ENCODE measurements around the gene RNF113A. TPM values are rescaled to one million over a fixed set of nuclear protein-coding genes. Genes with fewer than 3 reads are reported as not detected.
"Not testable (repeated sequence)": the region's sequence is repeated elsewhere in the genome, so short reads cannot be mapped to it uniquely, and the experiment has no call there.

The RNF113A gene
- total RNA-seq, 6 donors from 2014 or later: 3.1 to 15.2 (median 13.3) TPM

GRCh38 chrX:119852382-119853353 lies 18.9 kb downstream of the RNF113A start, which contains the start of gene UPF3B:
Gene UPF3B (minus strand): TSS chrX:119852963. CDS start chrX:119852928, 35 bp downstream.
- Histone ChIP-seq H3K9me3 (no peaks in the 10 kb centered on the region), H3K4me1 (peaks cover 0 to 10% (median 4%) of the 10 kb centered on the region in 4 donors), H3K4me3 (peak within 1 kb of the TSS; percentile 56 to 74 (median 68)), H3K36me3 (peaks cover 0 to 11% (median 3%) of the 10 kb centered on the region in 4 donors), H3K27me3 (no peaks in the 10 kb centered on the region), H3K27ac (peak within 1 kb of the TSS; percentile 85 to 92 (median 88))
- 0 to 35% methylated on average over 10 to 51 of the region's 54 CpGs for WGBS, 2 donors
- DNase-seq (peak; percentile 94 to 97), ATAC-seq (ENCODE audit: low FRiP score in 2 of 2) (peak; percentile 96 to 98)
- TF ChIP-seq POLR2AphosphoS5 (IDR thresholded peaks at IDR 0.05) (peak in 1 of 2 donors; percentile 66), POLR2A (IDR thresholded peaks at IDR 0.05) (peak in 3 of 4 donors; percentile 27 to 77 (median 48)), CTCF (IDR thresholded peaks at IDR 0.05) (no peak)

GRCh38 chrX:119833905-119834304 lies 37.6 kb downstream of the RNF113A start:
- H3K36me3 ChIP-seq: peaks cover 0 to 64% (median 10%) of the 10 kb centered on the region in 4 donors
- no peak for ATAC-seq (ENCODE audit: low FRiP score in 2 of 2)
- 77 to 82% methylated on average over 3 of the region's 3 CpGs for WGBS, 2 donors

GRCh38 chrX:119828446-119828845 lies 43.1 kb downstream of the RNF113A start:
- Histone ChIP-seq H3K4me3 (no peak overlapping the region), H3K9me3 (no peaks in the 10 kb centered on the region), H3K27ac (no peak overlapping the region), H3K4me1 (no peaks in the 10 kb centered on the region), H3K36me3 (peaks cover 0 to 19% (median 4%) of the 10 kb centered on the region in 4 donors), H3K27me3 (no peaks in the 10 kb centered on the region)
- DNase-seq: no peak
- ATAC-seq (ENCODE audit: low FRiP score in 2 of 2): no peak
- WGBS, 2 donors: 97 to 100% methylated on average over 4 to 5 of the region's 5 CpGs
- TF ChIP-seq POLR2A (IDR thresholded peaks at IDR 0.05) (no peak), POLR2AphosphoS5 (IDR thresholded peaks at IDR 0.05) (no peak), CTCF (IDR thresholded peaks at IDR 0.05) (no peak), EP300 (IDR thresholded peaks at IDR 0.05) (no peak)

More at GRCh38 chrX:119833905-119834304, 37.6 kb downstream of the RNF113A start:
- Histone ChIP-seq H3K27ac (no peak overlapping the region), H3K27me3 (no peaks in the 10 kb centered on the region), H3K4me3 (no peak overlapping the region), H3K4me1 (no peaks in the 10 kb centered on the region), H3K9me3 (no peaks in the 10 kb centered on the region)
- DNase-seq: no peak
- TF ChIP-seq POLR2A (IDR thresholded peaks at IDR 0.05) (no peak), CTCF (IDR thresholded peaks at IDR 0.05) (no peak), POLR2AphosphoS5 (IDR thresholded peaks at IDR 0.05) (no peak), EP300 (IDR thresholded peaks at IDR 0.05) (no peak)

- Histone ChIP-seq H3K27me3 (no peaks in the 10 kb centered on the region), H3K4me1 (peaks cover 0 to 2% (median 0%) of the 10 kb centered on the region in 4 donors), H3K27ac (peak overlapping the region in 1 of 4 donors; percentile 34), H3K4me3 (no peak overlapping the region), H3K36me3 (peaks cover 0 to 7% (median 1%) of the 10 kb centered on the region in 4 donors), H3K9me3 (no peaks in the 10 kb centered on the region)
- TF ChIP-seq POLR2A (IDR thresholded peaks at IDR 0.05) (no peak), EP300 (IDR thresholded peaks at IDR 0.05) (no peak), POLR2AphosphoS5 (IDR thresholded peaks at IDR 0.05) (no peak), CTCF (IDR thresholded peaks at IDR 0.05) (no peak)
- DNase-seq (no peak), ATAC-seq (ENCODE audit: low FRiP score in 2 of 2) (no peak)
- WGBS, 2 donors: 60 to 65% methylated on average over 7 of the region's 7 CpGs
Measured at GRCh38 chrX:119826399-119826959, 45.1 kb downstream of the RNF113A start.

- no CpG with 5 or more reads among the region's 5 CpGs for WGBS, 2 donors
- not testable (repeated sequence) for H3K4me3 ChIP-seq; H3K27ac ChIP-seq; H3K36me3 ChIP-seq; DNase-seq; H3K4me1 ChIP-seq; H3K27me3 ChIP-seq; H3K9me3 ChIP-seq; ATAC-seq (ENCODE audit: low FRiP score in 2 of 2)
Measured at GRCh38 chrX:119824221-119824620, 47.3 kb downstream of the RNF113A start.

GRCh38 chrX:119821703-119822102 lies 49.8 kb downstream of the RNF113A start:
- H3K36me3 ChIP-seq, DNase-seq, H3K4me1 ChIP-seq, H3K9me3 ChIP-seq, H3K27me3 ChIP-seq, H3K4me3 ChIP-seq: not testable (repeated sequence)
- ATAC-seq (ENCODE audit: low FRiP score in 2 of 2): peak in 1 of 2 donors; percentile 68
- H3K27ac ChIP-seq: peak overlapping the region in 2 of 4 donors; percentile 48 to 59
- WGBS, 2 donors: 40 to 54% methylated on average over 3 of the region's 3 CpGs
